Measurements from ENCODE around the gene FRMD4B. TPM values are rescaled to one million over a fixed set of nuclear protein-coding genes. Genes with fewer than 3 reads are reported as not detected.

The FRMD4B gene
- total RNA-seq, 1 donor from 2014 or later, result 17.3 TPM

- no peak for TF ChIP-seq EZH2phosphoT487 (IDR thresholded peaks at IDR 0.05)
- no peaks in the 10 kb centered on the region for H3K4me1 Mint-ChIP-seq
- peaks cover 5% of the 10 kb centered on the region for H3K9me3 Mint-ChIP-seq
- H3K4me3 Mint-ChIP-seq, result no peak overlapping the region
- Histone ChIP-seq H3K4me2 (no peak overlapping the region), H3K9ac (no peak overlapping the region), H3K4me1 (no peaks in the 10 kb centered on the region), H3K27ac (no peak overlapping the region), H3K36me3 (no peaks in the 10 kb centered on the region), H3K9me3 (ENCODE audit: low read depth) (no peaks in the 10 kb centered on the region), H3K27me3 (no peaks in the 10 kb centered on the region), H4K20me1 (ENCODE audit: low read depth) (no peaks in the 10 kb centered on the region), H3F3A (ENCODE audit: low read depth) (no peaks in the 10 kb centered on the region), H2AFZ (replicated peaks) (no peak overlapping the region), H3K79me2 (ENCODE audit: low read depth) (no peaks in the 10 kb centered on the region), H3K4me3 (no peak overlapping the region)
- H3K27me3 Mint-ChIP-seq (ENCODE audit: insufficient read depth, low read depth), result peaks cover 6% of the 10 kb centered on the region
- H3K27ac Mint-ChIP-seq, result no peak overlapping the region
- no peak for DNase-seq (ENCODE audit: low spot score)
- no peaks in the 10 kb centered on the region for H3K36me3 Mint-ChIP-seq
Measured at GRCh38 chr3:69400683-69401082, 14.8 kb upstream of the FRMD4B start.

- H4K20me1 ChIP-seq (ENCODE audit: low read depth), result no peaks in the 10 kb centered on the region
- Mint-ChIP-seq H3K9me3 (peaks cover 2% of the 10 kb centered on the region), H3K27me3 (ENCODE audit: insufficient read depth, low read depth) (peaks cover 4% of the 10 kb centered on the region), H3K4me1 (no peaks in the 10 kb centered on the region), H3K27ac (no peak overlapping the region), H3K4me3 (no peak overlapping the region), H3K36me3 (no peaks in the 10 kb centered on the region)
- no peak overlapping the region for H3K4me3 ChIP-seq
- DNase-seq (ENCODE audit: low spot score), result no peak
- H3K79me2 ChIP-seq (ENCODE audit: low read depth), result no peaks in the 10 kb centered on the region
- H3K4me2 ChIP-seq, result no peak overlapping the region
- H3K27ac ChIP-seq, result no peak overlapping the region
- peaks cover 3% of the 10 kb centered on the region for H3K27me3 ChIP-seq
- no peak overlapping the region for H2AFZ ChIP-seq (replicated peaks)
- H3K36me3 ChIP-seq, result no peaks in the 10 kb centered on the region
- TF ChIP-seq EZH2phosphoT487 (IDR thresholded peaks at IDR 0.05), result no peak
- no peaks in the 10 kb centered on the region for H3F3A ChIP-seq (ENCODE audit: low read depth)
- no peak overlapping the region for H3K9ac ChIP-seq
- H3K4me1 ChIP-seq, result no peaks in the 10 kb centered on the region
- no peaks in the 10 kb centered on the region for H3K9me3 ChIP-seq (ENCODE audit: low read depth)
Measured at GRCh38 chr3:69392850-69393249, 7.0 kb upstream of the FRMD4B start.

- H4K20me1 ChIP-seq (ENCODE audit: low read depth), result no peaks in the 10 kb centered on the region
- H3K79me2 ChIP-seq (ENCODE audit: low read depth), result no peaks in the 10 kb centered on the region
- no peak overlapping the region for H3K4me2 ChIP-seq
- Mint-ChIP-seq H3K9me3 (peaks cover 2% of the 10 kb centered on the region), H3K4me1 (no peaks in the 10 kb centered on the region), H3K27ac (no peak overlapping the region), H3K4me3 (no peak overlapping the region), H3K36me3 (no peaks in the 10 kb centered on the region), H3K27me3 (ENCODE audit: insufficient read depth, low read depth) (peaks cover 4% of the 10 kb centered on the region)
- no peaks in the 10 kb centered on the region for H3K4me1 ChIP-seq
- H3K36me3 ChIP-seq, result no peaks in the 10 kb centered on the region
- peaks cover 8% of the 10 kb centered on the region for H3K27me3 ChIP-seq
- H3K9ac ChIP-seq, result no peak overlapping the region
- no peak overlapping the region for H2AFZ ChIP-seq (replicated peaks)
- no peak overlapping the region for H3K27ac ChIP-seq
- TF ChIP-seq EZH2 (IDR thresholded peaks at IDR 0.05) (no peak), EZH2phosphoT487 (IDR thresholded peaks at IDR 0.05) (no peak), CTCF (IDR thresholded peaks at IDR 0.05) (no peak)
- no peak overlapping the region for H3K4me3 ChIP-seq
- no peaks in the 10 kb centered on the region for H3K9me3 ChIP-seq (ENCODE audit: low read depth)
- no peaks in the 10 kb centered on the region for H3F3A ChIP-seq (ENCODE audit: low read depth)
- DNase-seq (ENCODE audit: low spot score), result no peak
Measured at GRCh38 chr3:69392415-69392814, 6.5 kb upstream of the FRMD4B start.

GRCh38 chr3:69391554-69391953 lies 5.7 kb upstream of the FRMD4B start:
- Mint-ChIP-seq H3K4me3 (no peak overlapping the region), H3K36me3 (no peaks in the 10 kb centered on the region), H3K9me3 (no peaks in the 10 kb centered on the region), H3K4me1 (no peaks in the 10 kb centered on the region), H3K27me3 (ENCODE audit: insufficient read depth, low read depth) (peaks cover 12% of the 10 kb centered on the region), H3K27ac (no peak overlapping the region)
- H3K4me3 ChIP-seq, result no peak overlapping the region
- H3K27me3 ChIP-seq, result peaks cover 16% of the 10 kb centered on the region
- H2AFZ ChIP-seq (replicated peaks), result no peak overlapping the region
- no peak for DNase-seq (ENCODE audit: low spot score)
- TF ChIP-seq EZH2phosphoT487 (IDR thresholded peaks at IDR 0.05) (no peak), CTCF (IDR thresholded peaks at IDR 0.05) (no peak), EZH2 (IDR thresholded peaks at IDR 0.05) (no peak)
- no peak overlapping the region for H3K4me2 ChIP-seq
- no peaks in the 10 kb centered on the region for H3K79me2 ChIP-seq (ENCODE audit: low read depth)
- no peaks in the 10 kb centered on the region for H3K36me3 ChIP-seq
- H3K4me1 ChIP-seq, result peaks cover 2% of the 10 kb centered on the region
- no peaks in the 10 kb centered on the region for H3F3A ChIP-seq (ENCODE audit: low read depth)
- no peak overlapping the region for H3K9ac ChIP-seq
- no peaks in the 10 kb centered on the region for H3K9me3 ChIP-seq (ENCODE audit: low read depth)
- H4K20me1 ChIP-seq (ENCODE audit: low read depth), result peaks cover 6% of the 10 kb centered on the region
- no peak overlapping the region for H3K27ac ChIP-seq

All from neural progenitor cell (in vitro differentiated cells).